Stomach (tissue), 4 donors: ENCODE data around the gene SMAP1.

Experiments
- EP300 ChIP-seq: sonication (generic); formaldehyde crosslinking; IDR thresholded peaks from one replicate; pipeline ENCODE4 v1.6.1; 2017; ENCODE audit warnings: antibody characterized with exemption
- POLR2A ChIP-seq, 4 donors: fragments of 450-650 bp; IDR thresholded peaks; one replicate each; pipeline ENCODE4 v1.6.1; 2016; ENCODE audit warnings: antibody characterized with exemption in 4 of 4, control low read depth in 2 of 4, mild to moderate bottlenecking in 1 of 4, moderate library complexity in 1 of 4
- TF ChIP-seq, protein P1 (sequence below), 7 experiments: fragments of 450-650 bp in 4 of 7; fragments of 200-600 bp in 3 of 7; sonication (generic) in 3 of 7; IDR thresholded peaks; one replicate each; pipeline ENCODE4 v1.5.1; 2016 to 2019; ENCODE audit warnings: antibody characterized with exemption in 7 of 7, control low read depth in 2 of 7, mild to moderate bottlenecking in 1 of 7

DNA sequence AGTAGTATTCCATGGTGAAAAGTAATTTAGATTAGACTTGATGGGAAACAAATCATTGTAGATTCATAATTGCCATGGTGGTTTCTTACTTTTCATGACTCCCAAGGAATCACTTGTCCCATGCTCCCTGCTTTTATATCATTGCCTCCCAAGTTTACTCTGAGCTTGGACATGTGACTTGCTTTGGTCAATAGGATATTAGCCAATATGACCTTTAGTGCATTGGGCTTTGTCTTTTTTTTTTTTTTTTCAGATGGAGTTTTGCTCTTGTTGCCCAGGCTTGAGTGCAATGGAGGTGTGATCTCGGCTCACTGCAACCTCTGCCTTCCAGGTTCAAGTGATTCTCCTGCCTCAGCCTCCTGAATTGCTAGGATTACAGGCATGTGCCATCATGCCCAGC, 15.5 kb upstream of the SMAP1 start:
- TF ChIP-seq, protein P1, sequence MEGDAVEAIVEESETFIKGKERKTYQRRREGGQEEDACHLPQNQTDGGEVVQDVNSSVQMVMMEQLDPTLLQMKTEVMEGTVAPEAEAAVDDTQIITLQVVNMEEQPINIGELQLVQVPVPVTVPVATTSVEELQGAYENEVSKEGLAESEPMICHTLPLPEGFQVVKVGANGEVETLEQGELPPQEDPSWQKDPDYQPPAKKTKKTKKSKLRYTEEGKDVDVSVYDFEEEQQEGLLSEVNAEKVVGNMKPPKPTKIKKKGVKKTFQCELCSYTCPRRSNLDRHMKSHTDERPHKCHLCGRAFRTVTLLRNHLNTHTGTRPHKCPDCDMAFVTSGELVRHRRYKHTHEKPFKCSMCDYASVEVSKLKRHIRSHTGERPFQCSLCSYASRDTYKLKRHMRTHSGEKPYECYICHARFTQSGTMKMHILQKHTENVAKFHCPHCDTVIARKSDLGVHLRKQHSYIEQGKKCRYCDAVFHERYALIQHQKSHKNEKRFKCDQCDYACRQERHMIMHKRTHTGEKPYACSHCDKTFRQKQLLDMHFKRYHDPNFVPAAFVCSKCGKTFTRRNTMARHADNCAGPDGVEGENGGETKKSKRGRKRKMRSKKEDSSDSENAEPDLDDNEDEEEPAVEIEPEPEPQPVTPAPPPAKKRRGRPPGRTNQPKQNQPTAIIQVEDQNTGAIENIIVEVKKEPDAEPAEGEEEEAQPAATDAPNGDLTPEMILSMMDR (IDR thresholded peaks at IDR 0.05) = no peak
- no peak for TF ChIP-seq POLR2A (IDR thresholded peaks at IDR 0.05)
- TF ChIP-seq EP300 = no peak
